GM19438 (cell line): ENCODE results near the gene PLD6.
A peak's percentile ranks its signal among the peaks of the same experiment; 100 is the strongest.

Experiments used
- ATAC-seq: cut with Tn5 transposase; IDR thresholded peaks from one replicate; pipeline ENCODE4 v1.9.1; 2021; ENCODE audit warnings: low read depth; ENCODE audit not compliant: unreplicated experiment

Gene PLD6

GRCh38 chr17:17227608-17228520, 21.7 kb upstream of the PLD6 start:
- no peak for ATAC-seq

DNA sequence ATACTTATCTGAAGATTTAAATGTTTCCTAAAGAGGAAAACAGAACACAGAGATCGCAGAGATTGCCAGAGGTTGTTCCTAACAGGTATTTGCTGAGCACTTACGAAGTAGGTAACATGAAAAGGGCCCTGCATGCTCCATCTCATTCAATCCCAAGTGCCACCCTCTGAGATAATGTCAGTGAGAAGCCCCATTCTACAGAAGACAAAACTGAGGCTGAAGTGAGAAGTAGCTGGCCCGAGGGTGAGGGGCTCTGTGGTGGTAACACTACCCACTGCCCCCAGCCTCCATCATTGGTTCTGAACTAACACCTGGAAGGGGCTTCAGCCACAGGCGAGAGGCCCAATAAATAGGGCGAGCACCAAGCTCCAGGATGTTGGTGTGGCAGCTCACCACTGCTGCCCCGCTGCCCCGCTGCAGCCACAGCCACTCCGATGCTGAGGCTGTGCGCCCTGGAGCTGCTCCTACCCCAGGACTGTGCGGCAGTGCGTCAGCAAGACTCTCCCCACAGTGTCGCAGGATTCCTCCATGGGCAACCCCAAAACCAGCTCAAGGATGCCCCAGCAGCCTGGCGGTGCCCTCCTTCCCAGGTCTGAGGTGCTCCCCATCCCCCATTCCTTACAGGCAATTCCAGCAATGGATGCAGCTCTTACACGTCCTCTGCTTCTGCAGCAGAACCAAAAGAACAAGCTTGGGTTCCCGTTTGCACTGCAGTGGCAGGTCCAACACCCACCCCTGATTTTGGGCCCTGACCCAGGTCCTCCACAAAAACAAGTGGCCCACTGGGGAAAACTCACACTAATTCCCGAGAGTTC, 20.5 kb upstream of the PLD6 start:
- no peak for ATAC-seq

- no peak for ATAC-seq
Observed at GRCh38 chr17:17225901-17226300, 19.8 kb upstream of the PLD6 start.

DNA sequence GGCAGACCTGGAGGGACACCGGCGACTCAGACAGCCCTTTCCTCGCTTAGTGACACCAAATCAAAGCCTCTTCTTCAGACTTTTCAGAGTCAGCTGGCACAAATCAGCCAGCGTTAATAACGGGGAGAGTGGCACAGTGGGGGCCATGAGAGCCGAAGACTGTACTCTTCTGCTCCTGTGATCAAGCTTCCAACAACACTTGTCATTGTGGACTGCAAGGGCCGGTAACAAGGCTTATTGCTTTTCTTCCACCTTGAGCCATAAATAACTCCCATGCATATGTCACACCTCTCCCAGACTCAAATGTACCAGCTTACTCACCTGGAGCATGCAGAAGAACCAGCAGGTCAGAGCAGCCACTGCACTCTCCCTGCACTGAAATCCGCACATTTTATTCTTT, 18.0 kb upstream of the PLD6 start:
- ATAC-seq = no peak

- ATAC-seq = no peak
Observed at GRCh38 chr17:17223736-17224135, 17.6 kb upstream of the PLD6 start.

DNA sequence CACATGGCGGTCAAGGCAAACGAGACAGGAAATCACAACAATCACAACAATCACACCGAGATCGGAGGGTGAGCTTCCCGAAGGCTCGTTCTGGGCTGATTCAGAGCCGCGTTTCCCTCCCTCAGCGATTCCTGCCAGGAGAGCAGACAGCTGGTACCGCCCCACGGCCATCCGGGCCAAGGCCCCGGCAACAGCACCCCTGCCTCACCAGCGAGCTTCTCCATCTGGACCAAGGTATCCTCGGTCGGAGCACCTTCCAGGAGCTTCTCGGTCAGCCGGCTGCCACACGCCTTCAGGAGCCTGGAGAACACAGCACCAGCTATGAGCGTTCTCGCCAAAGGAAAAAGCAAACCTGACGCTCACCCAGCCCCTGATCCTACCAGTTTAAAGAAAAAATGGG, 15.2 kb upstream of the PLD6 start:
- no peak for ATAC-seq

GRCh38 chr17:17220529-17220928, 14.4 kb upstream of the PLD6 start:
- ATAC-seq = no peak

- no peak for ATAC-seq
Observed at GRCh38 chr17:17217995-17218394, 11.9 kb upstream of the PLD6 start.

DNA sequence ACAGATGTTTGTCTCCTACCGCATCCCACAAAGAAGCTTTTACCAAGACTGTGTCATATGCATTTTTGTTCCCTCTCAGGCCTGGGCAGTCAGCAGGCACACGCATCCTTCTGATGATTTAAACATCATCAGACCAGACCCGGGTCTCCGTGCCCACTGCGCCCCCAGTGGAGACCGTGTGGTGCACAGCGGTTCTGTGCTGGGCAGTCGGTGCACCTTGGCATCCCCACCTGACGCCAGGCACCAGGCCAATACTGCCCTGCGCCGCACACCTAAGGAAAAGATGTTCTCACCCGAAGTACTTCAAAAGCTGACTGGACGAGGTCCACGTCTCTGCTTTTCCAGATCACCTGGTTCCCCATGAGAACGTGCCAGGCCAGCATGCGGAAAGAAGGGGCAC, 10.6 kb upstream of the PLD6 start:
- no peak for ATAC-seq

DNA sequence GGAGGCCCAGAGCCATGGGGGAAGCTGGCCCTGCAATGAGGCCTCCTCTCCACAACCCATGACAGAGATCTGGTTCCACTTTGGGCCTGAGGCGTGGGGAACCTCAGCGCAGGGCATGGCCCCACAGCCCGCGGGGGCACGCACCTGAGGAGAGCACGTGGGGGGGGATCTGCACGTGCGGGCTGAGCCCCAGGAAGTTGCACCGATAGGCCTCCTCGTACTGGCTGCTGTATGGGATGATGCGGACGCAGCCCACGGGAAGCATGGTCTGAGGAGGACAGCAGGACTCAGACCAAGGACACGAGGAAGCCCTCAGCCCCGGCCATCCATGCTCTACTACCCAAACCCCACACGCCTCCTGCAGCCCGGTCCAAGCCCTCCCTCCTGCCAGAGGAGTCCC, 10.1 kb upstream of the PLD6 start:
- no peak for ATAC-seq

DNA sequence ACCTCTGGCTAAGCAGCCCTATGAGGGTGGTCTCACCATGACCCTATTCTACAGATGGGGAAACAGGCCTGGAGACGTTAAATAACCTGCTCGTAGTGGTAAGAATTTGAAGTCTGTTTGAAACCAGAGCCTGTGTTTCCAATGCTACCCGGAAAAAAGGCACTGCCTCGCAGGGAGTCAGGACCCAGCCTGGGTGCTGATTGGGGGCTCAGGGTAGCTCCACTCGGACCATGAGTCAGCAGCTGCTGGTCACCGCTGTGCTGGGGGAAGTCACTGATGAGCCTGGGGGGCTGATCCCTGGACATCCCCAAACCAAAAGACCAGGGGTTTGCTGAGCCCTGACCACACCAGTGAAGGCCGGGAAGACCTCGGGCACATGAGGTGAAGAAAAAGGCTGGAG, 9.4 kb upstream of the PLD6 start:
- no peak for ATAC-seq

DNA sequence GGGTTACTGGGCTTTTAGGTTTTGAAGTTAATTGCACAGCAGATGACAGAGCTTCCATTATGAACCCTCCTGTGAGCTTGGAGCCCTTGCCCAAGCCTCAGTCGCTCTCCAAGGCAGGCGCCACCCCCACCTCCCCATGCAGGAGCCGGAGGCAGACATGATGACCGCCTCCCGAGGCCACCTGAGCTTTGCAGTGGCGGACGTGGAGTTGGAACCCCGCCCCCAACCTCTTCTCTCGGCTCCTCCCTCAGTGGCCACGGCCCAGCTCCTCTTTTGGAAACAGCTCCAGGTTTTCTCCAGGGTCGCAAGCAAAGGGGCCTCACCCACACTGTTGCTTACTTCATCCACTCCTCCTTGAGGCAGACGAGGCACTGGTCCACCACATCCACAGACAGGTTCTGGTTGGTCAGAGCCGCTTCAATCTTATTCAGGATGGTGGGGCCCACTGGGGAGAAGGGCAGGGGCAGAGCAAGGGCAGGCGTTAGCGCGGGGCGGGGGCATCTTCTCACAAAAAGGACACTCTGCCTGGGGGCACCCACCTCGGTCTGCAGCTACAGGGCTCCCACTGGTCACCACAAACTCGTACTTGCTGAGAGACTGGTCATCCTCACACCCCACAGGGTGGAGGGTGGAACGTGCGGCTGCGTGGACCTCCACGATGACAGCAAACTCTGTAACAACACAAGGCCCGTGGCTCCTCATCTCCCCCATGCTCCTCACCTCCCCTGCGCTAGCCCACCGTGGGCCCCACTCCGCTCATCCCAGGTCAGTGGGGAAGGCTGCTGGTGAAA, 8.7 kb upstream of the PLD6 start:
- no peak for ATAC-seq

DNA sequence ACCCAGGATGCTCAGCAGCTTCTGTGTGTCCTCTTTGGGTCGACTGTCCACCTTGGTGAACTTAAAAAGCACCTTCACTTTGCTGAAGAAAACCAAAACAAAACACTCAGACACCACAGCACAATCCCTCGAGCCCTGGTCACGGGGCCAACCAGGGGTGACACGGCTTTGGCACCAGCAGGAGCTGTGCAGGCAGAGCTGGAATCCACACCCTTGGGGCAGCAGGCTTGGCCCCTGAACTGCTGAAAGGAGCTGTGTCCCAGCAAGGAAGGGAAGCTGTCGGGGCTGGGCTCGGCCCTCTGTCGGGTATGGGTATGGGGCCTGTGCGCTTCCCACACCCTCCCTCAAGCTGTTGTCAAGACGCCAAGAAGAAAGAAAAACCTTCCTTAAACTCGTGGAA, 7.6 kb upstream of the PLD6 start:
- no peak for ATAC-seq

DNA sequence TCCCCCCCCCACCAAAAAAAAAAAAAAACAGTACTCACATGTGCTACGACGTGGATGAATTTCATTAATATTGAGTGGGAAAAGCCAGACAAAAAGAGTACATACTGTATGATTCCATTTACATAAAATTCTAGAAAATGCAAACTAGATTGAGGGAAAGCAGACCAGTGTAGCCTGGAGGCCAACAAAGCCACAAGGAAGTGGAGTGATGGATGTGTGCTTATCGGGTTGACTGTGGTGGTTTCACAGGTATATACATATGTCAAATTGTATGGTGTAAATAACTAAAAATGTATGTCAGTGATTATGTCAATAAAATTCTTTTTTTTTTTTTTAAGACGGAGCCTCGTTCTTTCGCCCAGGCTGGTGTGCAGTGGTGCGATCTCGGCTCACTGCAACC, 1.9 kb upstream of the PLD6 start:
- no peak for ATAC-seq

- no peak for ATAC-seq
Observed at GRCh38 chr17:17206913-17207335, 791 bp upstream of the PLD6 start.

DNA sequence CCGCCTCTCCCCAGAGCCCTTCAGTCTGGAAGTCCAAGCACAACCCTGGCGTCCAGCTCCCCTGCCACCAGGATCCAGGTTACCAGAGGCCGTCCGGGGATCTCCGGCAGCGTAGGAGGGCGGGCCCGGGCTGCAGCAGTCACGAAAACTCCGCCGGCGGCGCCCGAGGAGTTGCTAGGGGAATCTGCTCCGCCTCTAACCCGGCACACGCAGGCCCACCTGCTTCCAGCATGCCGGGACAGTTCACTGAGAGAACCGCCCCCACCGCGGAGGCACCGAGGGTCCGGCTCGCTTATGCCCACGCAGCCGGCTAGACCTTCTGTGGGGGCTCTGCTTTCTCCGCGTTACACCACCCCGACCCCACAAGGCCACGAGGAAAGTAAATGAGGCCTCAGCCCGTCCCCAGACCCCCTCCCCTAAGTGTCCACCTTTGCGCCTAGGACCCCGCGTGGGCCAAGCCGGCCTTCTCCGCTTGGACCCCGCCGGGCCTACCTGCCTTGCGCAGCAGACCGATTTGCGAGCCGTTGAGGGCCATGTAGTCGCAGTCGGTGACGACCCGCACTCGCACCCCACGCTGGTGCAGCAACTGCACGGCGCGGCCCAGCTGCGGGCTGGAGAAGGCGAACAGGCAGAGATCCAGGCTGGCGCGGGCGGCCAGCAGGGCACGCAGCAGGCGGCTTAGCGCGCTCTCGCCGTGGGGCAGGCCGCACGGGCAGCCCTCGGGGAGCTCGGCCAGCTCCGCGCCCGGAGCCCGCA, 587 bp downstream of the PLD6 start:
- peak; percentile 48 for ATAC-seq

DNA sequence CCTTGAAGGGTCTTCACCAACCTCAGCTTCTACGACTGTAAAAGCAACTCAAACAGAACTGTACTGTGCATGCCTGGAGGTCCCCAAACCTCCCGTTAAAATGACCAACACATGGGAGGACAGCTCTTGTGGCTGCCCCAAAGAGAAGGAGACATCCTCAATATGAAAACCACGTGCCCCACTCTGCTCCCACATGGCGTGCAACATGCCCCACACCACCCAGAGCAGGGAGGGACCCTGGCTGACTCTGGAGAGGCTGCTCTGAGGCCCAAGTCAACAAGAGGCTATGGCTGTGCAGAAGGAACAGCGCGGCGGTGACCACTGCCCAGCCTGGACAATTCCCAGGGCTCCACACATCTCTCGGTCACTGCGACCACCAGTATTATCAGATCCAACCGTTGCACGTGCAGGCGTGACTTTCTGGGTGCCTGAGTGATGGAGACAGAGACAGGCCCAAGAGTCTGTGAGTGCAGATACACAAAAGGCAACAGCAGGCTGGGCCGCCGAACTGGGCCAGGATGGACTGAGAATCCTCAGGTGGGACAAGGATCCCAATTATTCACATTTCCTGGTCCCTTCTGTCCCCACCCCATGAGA, 1.4 kb downstream of the PLD6 start:
- ATAC-seq = no peak

DNA sequence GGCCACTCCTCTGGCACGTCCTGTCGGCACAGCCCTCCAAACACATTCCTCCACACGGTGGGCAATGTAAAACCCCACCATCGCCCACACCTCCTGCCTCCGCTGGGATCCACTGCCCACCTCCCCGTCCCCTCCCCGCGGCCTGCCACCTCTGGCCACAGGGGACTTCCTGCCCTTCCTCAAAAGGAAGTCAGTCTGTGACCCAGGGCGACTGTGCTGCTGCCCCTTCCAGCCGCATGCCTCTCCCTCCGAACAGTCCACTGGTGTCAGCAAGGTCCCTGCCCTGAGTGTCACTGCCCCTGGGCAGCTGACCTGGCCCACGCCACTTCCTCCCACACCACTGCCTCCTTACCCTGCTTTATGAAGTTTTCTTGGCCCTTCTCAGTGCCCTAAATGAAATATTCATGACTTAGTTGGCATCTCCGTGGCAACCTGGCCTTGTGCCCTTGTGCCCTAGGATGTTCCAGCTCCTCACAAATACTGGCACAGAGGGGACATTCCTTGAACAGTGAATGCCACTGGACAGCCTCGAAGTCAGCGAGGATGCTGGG, 2.0 kb downstream of the PLD6 start:
- ATAC-seq = no peak

DNA sequence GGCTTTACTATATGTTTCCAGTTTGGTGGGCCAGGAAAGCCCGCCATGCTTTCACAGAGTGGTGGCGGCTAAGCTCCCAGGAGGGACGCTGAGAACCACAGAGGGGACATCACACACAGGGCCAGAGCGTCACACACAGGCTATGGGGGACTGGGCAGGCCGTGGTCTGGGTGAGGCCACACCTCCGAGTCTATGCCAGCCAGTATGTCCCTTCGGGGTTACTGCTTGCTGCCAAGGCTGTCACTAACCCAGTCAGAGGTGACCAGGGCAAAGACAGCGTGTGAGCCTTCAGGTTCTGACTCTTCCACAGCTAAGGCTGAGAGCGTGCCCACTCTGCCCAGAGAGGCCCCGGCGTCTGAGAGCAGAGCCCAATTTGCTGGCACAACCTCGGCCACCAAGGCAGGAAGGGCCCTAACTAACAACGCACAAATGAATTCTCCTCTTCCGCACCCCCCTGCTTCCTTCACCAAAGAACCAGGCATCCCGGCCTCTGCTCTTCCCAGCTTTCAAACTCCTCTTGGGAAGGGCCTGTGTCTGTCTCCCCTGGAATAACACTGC, 2.9 kb downstream of the PLD6 start:
- ATAC-seq = no peak
